Activated CD4-positive, alpha-beta T cell treated with anti-CD3 and anti-CD28 coated beads for 36 hours (primary cell): ENCODE measurements around the gene ACY1. TPM values are rescaled to one million over a fixed set of nuclear protein-coding genes. Genes with fewer than 3 reads are reported as not detected.
"Not testable (repeated sequence)": the region's sequence is repeated elsewhere in the genome, so short reads cannot be mapped to it uniquely, and the experiment has no call there.

Experiments
- ATAC-seq: fragments of 200-7000 bp; cut with Tn5 transposase; one replicate; pipeline ENCODE4 v1.10.0; 2021; ENCODE audit warnings: mild to moderate bottlenecking, moderate library complexity
- CTCF ChIA-PET: fragments of 350-600 bp; sonication (Branson Sonifier 250); formaldehyde crosslinking; loops from one replicate; lab custom pipeline; 2021; ENCODE audit warnings: antibody characterized with exemption; lab: Charles Lee
- POLR2A ChIA-PET: fragments of 350-600 bp; sonication (Branson Sonifier 250); formaldehyde crosslinking; loops from one replicate; lab custom pipeline; 2021; ENCODE audit warnings: antibody characterized with exemption, inconsistent platforms; lab: Charles Lee
- DNase-seq: peaks from one replicate; pipeline ENCODE4 v3.0.0-alpha.2; 2020
- H3K27ac Mint-ChIP-seq: one replicate; pipeline ENCODE4 v1.8.0; 2021; ENCODE audit warnings: mixed read lengths
- H3K27me3 Mint-ChIP-seq: one replicate; pipeline ENCODE4 v1.8.0; 2021; ENCODE audit warnings: mixed read lengths
- H3K36me3 Mint-ChIP-seq: one replicate; pipeline ENCODE4 v1.8.0; 2021; ENCODE audit warnings: low read depth, mixed read lengths
- H3K4me1 Mint-ChIP-seq: one replicate; pipeline ENCODE4 v1.8.0; 2021; ENCODE audit warnings: mixed read lengths
- H3K4me3 Mint-ChIP-seq: one replicate; pipeline ENCODE4 v1.8.0; 2021; ENCODE audit warnings: mild to moderate bottlenecking, moderate library complexity, mixed read lengths
- H3K9me3 Mint-ChIP-seq: one replicate; pipeline ENCODE4 v1.8.0; 2021; ENCODE audit warnings: low read depth, mixed read lengths
- intact Hi-C, 2 experiments: fragments of 100-400 bp; cut with DNase I in 1 of 2; cut with micrococcal nuclease in 1 of 2; formaldehyde crosslinking; loops; one replicate each; pipeline versions ENCODE4 v1.14.2 to v1.15.1; 2022 to 2024; cut with DNase I, micrococcal nuclease
- total RNA-seq, 2 experiments: library from RNA; stranded (reverse); gene quantifications; one replicate each; pipeline ENCODE4 v1.2.3, GENCODE V29; 2021

ACY1 gene
- total RNA-seq, 2 experiments from 2014 or later = 61.5 to 90.0 TPM

DNA sequence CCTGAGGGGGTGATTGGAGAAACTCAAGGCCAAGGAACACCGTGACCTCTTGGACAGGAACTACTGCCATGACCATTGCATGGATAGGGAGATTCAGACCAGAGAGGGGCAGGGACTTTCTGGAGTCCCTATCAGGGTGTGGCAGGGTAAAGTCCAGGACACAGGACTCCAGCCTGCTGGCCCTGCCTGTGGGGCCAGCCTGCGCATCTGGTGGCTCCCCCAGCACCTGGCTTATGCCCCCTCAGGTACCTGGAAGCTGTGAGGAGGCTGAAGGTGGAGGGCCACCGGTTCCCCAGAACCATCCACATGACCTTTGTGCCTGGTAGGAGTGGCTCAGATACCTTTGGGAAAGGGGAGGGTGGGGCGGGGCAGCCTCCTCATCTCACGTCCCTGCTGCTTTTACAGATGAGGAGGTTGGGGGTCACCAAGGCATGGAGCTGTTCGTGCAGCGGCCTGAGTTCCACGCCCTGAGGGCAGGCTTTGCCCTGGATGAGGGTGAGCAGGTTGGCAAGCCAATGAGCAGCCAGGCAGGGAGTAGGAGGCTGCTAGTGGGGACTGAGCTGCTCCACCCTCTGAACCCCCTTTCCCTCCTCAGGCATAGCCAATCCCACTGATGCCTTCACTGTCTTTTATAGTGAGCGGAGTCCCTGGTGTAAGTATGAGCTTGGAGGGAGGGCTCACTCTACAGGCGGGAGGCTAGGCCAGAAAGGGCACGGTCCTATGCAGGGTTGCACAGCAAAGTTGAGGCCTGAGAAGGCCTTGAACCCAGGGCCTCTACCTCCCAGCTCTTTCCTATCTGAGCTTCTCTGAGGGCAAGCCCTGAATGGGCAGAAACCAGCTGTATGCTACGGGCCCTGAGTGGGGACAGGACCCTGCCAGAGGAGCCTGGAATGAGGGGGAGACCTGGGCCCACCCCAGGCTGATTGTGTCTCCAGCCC, 2.9 kb downstream of the ACY1 start:
- Mint-ChIP-seq H3K4me1 (peaks cover 20% of the 10 kb centered on the region), H3K9me3 (no peaks in the 10 kb centered on the region), H3K4me3 (no peak overlapping the region), H3K27ac (no peak overlapping the region), H3K27me3 (no peaks in the 10 kb centered on the region), H3K36me3 (peaks cover 6% of the 10 kb centered on the region)
- ChIA-PET CTCF (interaction anchor here (1.2 kb wide), 2 partner anchors 9 to 13 kb away, joined by 3 to 4 read pairs; partner anchors contain the start of gene ABHD14B), POLR2A (interaction anchor here (1.0 to 1.7 kb wide), 2 partner anchors 9 to 36 kb away, joined by 3 to 5 read pairs; partner anchors contain the start of gene RPL29)
- ATAC-seq = no peak
- intact Hi-C loops = no loop called here
- DNase-seq = no peak

- intact Hi-C loops = no loop called here
Observed at GRCh38 chr3:51987568-51987967, 4.2 kb downstream of the ACY1 start.

GRCh38 chr3:51988286-51989146, 5.2 kb downstream of the ACY1 start:
- Mint-ChIP-seq H3K4me1 (peaks cover 22% of the 10 kb centered on the region), H3K27me3 (no peaks in the 10 kb centered on the region), H3K9me3 (no peaks in the 10 kb centered on the region), H3K27ac (peak overlapping the region; percentile 15), H3K4me3 (no peak overlapping the region), H3K36me3 (peaks cover 23% of the 10 kb centered on the region)
- ATAC-seq (no peak), DNase-seq (no peak)
- CTCF ChIA-PET = interaction anchor here (1.6 kb wide), 1 partner anchor 15 kb away, joined by 3 read pairs; the partner anchor contains the start of gene ABHD14B
- POLR2A ChIA-PET = no interaction called here
- intact Hi-C loops = no loop called here

More at GRCh38 chr3:51987568-51987967, 4.2 kb downstream of the ACY1 start:
- ATAC-seq (no peak), DNase-seq (no peak)
- peaks cover 19% of the 10 kb centered on the region for H3K4me1 Mint-ChIP-seq
- no peaks in the 10 kb centered on the region for H3K27me3 Mint-ChIP-seq
- H3K27ac Mint-ChIP-seq = no peak overlapping the region
- ChIA-PET POLR2A (interaction anchor here (1.7 kb wide), 1 partner anchor 8 kb away, joined by 5 read pairs; the partner anchor contains the start of gene RPL29), CTCF (interaction anchor here (1.2 kb wide), 1 partner anchor 14 kb away, joined by 4 read pairs; the partner anchor contains the start of gene ABHD14B)
- peaks cover 15% of the 10 kb centered on the region for H3K36me3 Mint-ChIP-seq
- no peak overlapping the region for H3K4me3 Mint-ChIP-seq
- H3K9me3 Mint-ChIP-seq = no peaks in the 10 kb centered on the region

- H3K36me3 Mint-ChIP-seq = peaks cover 43% of the 10 kb centered on the region
- not testable (repeated sequence) for ATAC-seq, H3K27me3 Mint-ChIP-seq, DNase-seq, H3K27ac Mint-ChIP-seq, H3K9me3 Mint-ChIP-seq, H3K4me3 Mint-ChIP-seq
- intact Hi-C loops = loop anchor here (10.0 kb wide), 2 partner anchors 284 to 1354 kb away; partner anchors contain the start of genes DCP1A (in 1 of the 2) and WDR82 (in 1 of the 2)
- H3K4me1 Mint-ChIP-seq = peaks cover 23% of the 10 kb centered on the region
- CTCF ChIA-PET = interaction anchor here (3.5 kb wide), 1 partner anchor 8 kb away, joined by 25 read pairs; the partner anchor contains the start of gene ACY1
- POLR2A ChIA-PET = interaction anchor here (0.8 to 4.5 kb wide), 3 partner anchors 8 to 164 kb away, joined by 3 to 43 read pairs (median 3); partner anchors contain the start of genes ACY1, POC1A and RRP9
Observed at GRCh38 chr3:51990501-51990971, 7.2 kb downstream of the ACY1 start.

GRCh38 chr3:51992017-51992682, 8.8 kb downstream of the ACY1 start:
- Mint-ChIP-seq H3K9me3 (no peaks in the 10 kb centered on the region), H3K4me3 (peak overlapping the region; percentile 100), H3K27me3 (no peaks in the 10 kb centered on the region), H3K4me1 (peaks cover 26% of the 10 kb centered on the region), H3K36me3 (peaks cover 46% of the 10 kb centered on the region), H3K27ac (peak overlapping the region; percentile 100)
- CTCF ChIA-PET = interaction anchor here (1.0 to 3.5 kb wide), 3 partner anchors 9 to 18 kb away, joined by 3 to 25 read pairs (median 5); partner anchors contain the start of genes ABHD14B and ACY1
- no peak for ATAC-seq
- intact Hi-C loops = loop anchor here (10.0 kb wide), 2 partner anchors 283 to 1353 kb away; partner anchors contain the start of genes DCP1A (in 1 of the 2) and WDR82 (in 1 of the 2)
- POLR2A ChIA-PET = interaction anchor here (0.6 to 4.5 kb wide), 7 partner anchors 9 to 544 kb away, joined by 3 to 43 read pairs (median 4); partner anchors contain the start of genes ABHD14A, ACY1 and UQCC5
- no peak for DNase-seq

DNA sequence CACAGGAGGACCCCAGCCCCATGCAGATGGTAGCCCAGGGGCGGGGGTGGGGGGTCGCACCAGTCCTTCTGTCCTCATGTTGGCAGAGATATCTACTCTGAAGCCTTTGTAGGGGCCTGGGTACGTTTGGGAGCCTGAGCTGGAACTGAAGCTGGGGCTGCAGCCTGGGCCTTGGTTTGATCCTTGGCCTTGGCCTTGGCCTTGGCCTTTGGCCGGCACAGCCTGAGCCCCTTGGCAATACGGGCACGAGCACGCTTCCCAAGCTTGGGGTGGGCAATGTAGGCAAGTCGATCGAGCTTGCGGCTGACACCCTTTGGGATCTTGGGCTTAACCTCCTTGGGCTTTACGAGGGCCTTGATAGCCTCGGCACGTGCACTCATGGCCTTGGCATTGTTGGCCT, 10.3 kb downstream of the ACY1 start:
- POLR2A ChIA-PET = interaction anchor here (0.6 to 4.5 kb wide), 4 partner anchors 10 to 258 kb away, joined by 3 to 43 read pairs (median 7); partner anchors contain the start of gene ACY1
- H3K4me3 Mint-ChIP-seq = peak overlapping the region; percentile 100
- peak overlapping the region; percentile 100 for H3K27ac Mint-ChIP-seq
- H3K4me1 Mint-ChIP-seq = peaks cover 26% of the 10 kb centered on the region
- intact Hi-C loops = loop anchor here (2.0 to 10.0 kb wide), 3 partner anchors 19 to 1351 kb away; partner anchors contain the start of genes ABHD14A (in 1 of the 2), ABHD14B (in 1 of the 2), DCP1A (in 1 of the 2) and WDR82 (in 1 of the 2)
- CTCF ChIA-PET = interaction anchor here (0.6 to 3.5 kb wide), 3 partner anchors 11 to 131 kb away, joined by 3 to 25 read pairs (median 8); partner anchors contain the start of genes ABHD14B and ACY1
- H3K27me3 Mint-ChIP-seq, DNase-seq, H3K9me3 Mint-ChIP-seq, ATAC-seq: not testable (repeated sequence)
- peaks cover 46% of the 10 kb centered on the region for H3K36me3 Mint-ChIP-seq

- intact Hi-C loops = loop anchor here (2.0 to 10.0 kb wide), 3 partner anchors 20 to 1350 kb away; partner anchors contain the start of genes ABHD14A (in 1 of the 2), ABHD14B (in 1 of the 2), DCP1A (in 1 of the 2) and WDR82 (in 1 of the 2)
Observed at GRCh38 chr3:51994530-51994929, 11.2 kb downstream of the ACY1 start.

GRCh38 chr3:51995346-51996163, 12.2 kb downstream of the ACY1 start, which contains the start of gene RPL29:
Gene RPL29 (minus strand): TSS chr3:51995895. CDS start chr3:51995461, 434 bp downstream.
- Mint-ChIP-seq H3K4me3 (peak within 1 kb of the TSS; percentile 100), H3K4me1 (peaks cover 26% of the 10 kb centered on the region), H3K36me3 (peaks cover 46% of the 10 kb centered on the region), H3K9me3 (no peaks in the 10 kb centered on the region), H3K27me3 (no peaks in the 10 kb centered on the region), H3K27ac (peak within 1 kb of the TSS; percentile 100)
- intact Hi-C loops = loop anchor here (1.0 to 10.0 kb wide), 12 partner anchors 12 to 1643 kb away; partner anchors contain the start of genes ABHD14B (in 2 of the 2), ACY1 (in 2 of the 2), PARP3 (in 2 of the 2) and WDR82 (in 2 of the 2)
- ChIA-PET CTCF (interaction anchor here (0.7 to 2.4 kb wide), 15 partner anchors 13 to 159 kb away, joined by 3 to 24 read pairs (median 4); partner anchors contain the start of genes ABHD14B, ACY1, DUSP7 and PARP3), POLR2A (interaction anchor here (0.6 to 1.9 kb wide), 14 partner anchors 9 to 495 kb away, joined by 3 to 34 read pairs (median 5); partner anchors contain the start of genes ABHD14B, ACY1, DUSP7 and PARP3)
- peak; percentile 95 for ATAC-seq
- peak; percentile 96 for DNase-seq

More at GRCh38 chr3:51994530-51994929, 11.2 kb downstream of the ACY1 start:
- H3K9me3 Mint-ChIP-seq = no peaks in the 10 kb centered on the region
- no peaks in the 10 kb centered on the region for H3K27me3 Mint-ChIP-seq
- peak overlapping the region; percentile 100 for H3K27ac Mint-ChIP-seq
- H3K36me3 Mint-ChIP-seq = peaks cover 46% of the 10 kb centered on the region
- CTCF ChIA-PET = interaction anchor here (0.6 to 2.4 kb wide), 4 partner anchors 12 to 228 kb away, joined by 3 to 24 read pairs (median 10); partner anchors contain the start of genes ABHD14B, ACY1 and DUSP7
- DNase-seq = no peak
- H3K4me1 Mint-ChIP-seq = peaks cover 26% of the 10 kb centered on the region
- POLR2A ChIA-PET = interaction anchor here (0.6 to 4.5 kb wide), 3 partner anchors 11 to 173 kb away, joined by 3 to 43 read pairs (median 34); partner anchors contain the start of gene ACY1
- ATAC-seq = no peak
- peak overlapping the region; percentile 100 for H3K4me3 Mint-ChIP-seq
